Measurements from ENCODE around the gene COL8A2.

Gene COL8A2

GRCh38 chr1:36085686-36086526, 39.1 kb downstream of the COL8A2 start:
- TF ChIP-seq POLR2AphosphoS5 (IDR thresholded peaks at IDR 0.05; ENCODE audit: low read depth, low read length) = no peak
- no peak for TF ChIP-seq REST (IDR thresholded peaks at IDR 0.05; ENCODE audit: insufficient read depth in 1 of 2, low read depth in 2 of 2, low read length in 2 of 2)
- no peak for TF ChIP-seq SIN3A (IDR thresholded peaks at IDR 0.05; ENCODE audit: borderline replicate concordance, insufficient read depth, low read length)
- no peak for TF ChIP-seq FOXP2 (optimal IDR thresholded peaks at IDR 0.05; ENCODE audit: borderline replicate concordance, extremely low read depth, extremely low read length, insufficient read depth)
- TF ChIP-seq TAF1 (IDR thresholded peaks at IDR 0.05; ENCODE audit: borderline replicate concordance, insufficient read depth, low read length) = no peak

GRCh38 chr1:36085126-36085525, 39.9 kb downstream of the COL8A2 start:
- TF ChIP-seq FOXP2 (optimal IDR thresholded peaks at IDR 0.05; ENCODE audit: borderline replicate concordance, extremely low read depth, extremely low read length, insufficient read depth) = no peak
- no peak for TF ChIP-seq REST (IDR thresholded peaks at IDR 0.05; ENCODE audit: insufficient read depth in 1 of 2, low read depth in 2 of 2, low read length in 2 of 2)
- no peak for TF ChIP-seq SIN3A (IDR thresholded peaks at IDR 0.05; ENCODE audit: borderline replicate concordance, insufficient read depth, low read length)
- TF ChIP-seq POLR2AphosphoS5 (IDR thresholded peaks at IDR 0.05; ENCODE audit: low read depth, low read length) = no peak
- no peak for TF ChIP-seq TAF1 (IDR thresholded peaks at IDR 0.05; ENCODE audit: borderline replicate concordance, insufficient read depth, low read length)

- TF ChIP-seq POLR2AphosphoS5 (IDR thresholded peaks at IDR 0.05; ENCODE audit: low read depth, low read length) (no peak), TAF1 (IDR thresholded peaks at IDR 0.05; ENCODE audit: borderline replicate concordance, insufficient read depth, low read length) (no peak), SIN3A (IDR thresholded peaks at IDR 0.05; ENCODE audit: borderline replicate concordance, insufficient read depth, low read length) (no peak), REST (IDR thresholded peaks at IDR 0.05; ENCODE audit: insufficient read depth in 1 of 2, low read depth in 2 of 2, low read length in 2 of 2) (no peak), FOXP2 (optimal IDR thresholded peaks at IDR 0.05; ENCODE audit: borderline replicate concordance, extremely low read depth, extremely low read length, insufficient read depth) (no peak)
These were observed 40.4 kb downstream of the COL8A2 start for GRCh38 chr1:36084497-36085115.

GRCh38 chr1:36083635-36084496, 41.2 kb downstream of the COL8A2 start, which contains the start of gene TEKT2:
Gene TEKT2, plus strand, starts transcription at chr1:36084094. Its CDS starts 828 bp downstream, at chr1:36084922.
- TF ChIP-seq TAF1 (IDR thresholded peaks at IDR 0.05; ENCODE audit: borderline replicate concordance, insufficient read depth, low read length) = no peak
- TF ChIP-seq SIN3A (IDR thresholded peaks at IDR 0.05; ENCODE audit: borderline replicate concordance, insufficient read depth, low read length) = no peak
- no peak for TF ChIP-seq REST (IDR thresholded peaks at IDR 0.05; ENCODE audit: insufficient read depth in 1 of 2, low read depth in 2 of 2, low read length in 2 of 2)
- TF ChIP-seq POLR2AphosphoS5 (IDR thresholded peaks at IDR 0.05; ENCODE audit: low read depth, low read length) = no peak
- no peak for TF ChIP-seq FOXP2 (optimal IDR thresholded peaks at IDR 0.05; ENCODE audit: borderline replicate concordance, extremely low read depth, extremely low read length, insufficient read depth)
